Aorta (tissue), 5 donors: ENCODE measurements around the gene MINDY1. TPM values are rescaled to one million over a fixed set of nuclear protein-coding genes. Genes with fewer than 3 reads are reported as not detected.
A peak's percentile ranks its signal among the peaks of the same experiment; 100 is the strongest.

Experiments used
- ATAC-seq: fragments of 200-7000 bp; cut with Tn5 transposase; one replicate; pipeline ENCODE4 v1.9.1; 2022; ENCODE audit warnings: moderate library complexity; ENCODE audit not compliant: low FRiP score
- DNase-seq, 2 donors: peaks; one replicate each; pipeline ENCODE4 v3.0.0-alpha.2; 2020
- H3K27ac ChIP-seq, 2 donors: one replicate each; pipeline ENCODE4 v1.5.1; 2013; ENCODE audit warnings: low read length in 2 of 2, mild to moderate bottlenecking in 2 of 2, moderate library complexity in 2 of 2, control low read depth in 1 of 2, inconsistent platforms in 1 of 2, low read depth in 1 of 2
- H3K27me3 ChIP-seq, 2 donors: one replicate each; pipeline ENCODE4 v1.6.1; 2013; ENCODE audit warnings: control low read depth in 1 of 2, low read length in 1 of 2, mild to moderate bottlenecking in 1 of 2, moderate library complexity in 1 of 2; ENCODE audit not compliant: insufficient read depth in 2 of 2, control insufficient read depth in 1 of 2
- H3K36me3 ChIP-seq, 2 donors: one replicate each; pipeline ENCODE4 v1.6.1; 2013; ENCODE audit warnings: control low read depth in 1 of 2, low read length in 1 of 2, mild to moderate bottlenecking in 1 of 2; ENCODE audit not compliant: insufficient read depth in 2 of 2, control insufficient read depth in 1 of 2
- H3K4me1 ChIP-seq, 2 donors: one replicate each; pipeline ENCODE4 v1.6.1; 2013; ENCODE audit warnings: low read length in 2 of 2, control low read depth in 1 of 2, mild to moderate bottlenecking in 1 of 2, moderate library complexity in 1 of 2; ENCODE audit not compliant: insufficient read depth in 2 of 2, control insufficient read depth in 1 of 2
- H3K4me3 ChIP-seq, 2 donors: one replicate each; pipeline ENCODE4 v1.5.1; 2013; ENCODE audit warnings: low read length in 2 of 2, control low read depth in 1 of 2, mild to moderate bottlenecking in 1 of 2
- H3K9me3 ChIP-seq: one replicate; pipeline ENCODE4 v1.6.1; 2013; ENCODE audit warnings: mild to moderate bottlenecking, low read length; ENCODE audit not compliant: control insufficient read depth
- WGBS, 2 donors: extraction: QIAGEN DNeasy Blood & Tissue Kit; methylation state at CpG; one replicate each; pipeline ENCODE4 v1.1.7; 2013; 5-methylcytosine and 5-hydroxymethylcytosine counted together
- intact Hi-C, 2 donors: fragments of 100-400 bp; cut with DNase I; formaldehyde crosslinking; loops; one replicate each; pipeline versions ENCODE4 v1.14.2 to v1.15.0; 2022
- polyA plus RNA-seq, 2 donors: library from polyadenylated mRNA; stranded (reverse); fragments of 200-250 nt; gene quantifications; one replicate each; pipeline ENCODE4 v1.2.3, GENCODE V29; 2013
- total RNA-seq, 2 donors: library from RNA; stranded (reverse); fragmentation: NEBNext Ultra II Directional; extraction: Animal tissue kit (Norgen Biotek cat#: 25700); gene quantifications; one replicate each; pipeline ENCODE4 v1.2.1, GENCODE V29; 2021
- donor health status: healthy with polysubstance abuse.
- donor health status: Bipolar disorder and iron deficiency.
- donor health status: DM: no; HTN: no; CAD: no.
- donor health status: DM: no; HTN: no; CAD: no.
- donor health status: DM: yes; HTN: yes; CAD: no.

MINDY1 gene
- total and polyA plus RNA-seq, 4 donors: 8.9 to 26.0 (median 18.9) TPM

- ATAC-seq (peak; percentile 97), DNase-seq (peak; percentile 99 to 100)
- no peaks in the 10 kb centered on the region for H3K36me3 ChIP-seq
- no peaks in the 10 kb centered on the region for H3K27me3 ChIP-seq
- H3K4me3 ChIP-seq: peak within 1 kb of the TSS; percentile 27 to 42
- peak within 1 kb of the TSS in 1 of 2 donors; percentile 90 for H3K27ac ChIP-seq
- peaks cover 0 to 4% of the 10 kb centered on the region in 2 donors for H3K4me1 ChIP-seq
- WGBS, 2 donors: 0 to 1% methylated on average over 67 to 69 of the region's 69 CpGs
- intact Hi-C loops: loop anchor here in 1 of 2 donors (5.0 kb wide), 2 partner anchors 36 to 49 kb away; partner anchors contain the start of genes CDC42SE1 and CERS2
- no peaks in the 10 kb centered on the region for H3K9me3 ChIP-seq
Measured at GRCh38 chr1:151008244-151009205, 1.8 kb upstream of the MINDY1 start, which contains the start of gene PRUNE1. Gene PRUNE1, plus strand, starts transcription at chr1:151008449. Its CDS starts 184 bp downstream, at chr1:151008633.

- intact Hi-C loops: loop anchor here in 1 of 2 donors (5.0 kb wide), 2 partner anchors 36 to 49 kb away; partner anchors contain the start of genes CDC42SE1 and CERS2
- no peak overlapping the region for H3K4me3 ChIP-seq
- ATAC-seq: no peak
Measured at GRCh38 chr1:151007853-151008243, 1.1 kb upstream of the MINDY1 start.

GRCh38 chr1:151005729-151006319 lies 878 bp downstream of the MINDY1 start:
- H3K27me3 ChIP-seq: no peaks in the 10 kb centered on the region
- no peaks in the 10 kb centered on the region for H3K36me3 ChIP-seq
- 1% methylated on average over 4 of the region's 4 CpGs for WGBS, 2 donors
- intact Hi-C loops: loop anchor here in 1 of 2 donors (5.0 kb wide), 2 partner anchors 34 to 51 kb away; partner anchors contain the start of genes CDC42SE1 and CERS2
- H3K9me3 ChIP-seq: no peaks in the 10 kb centered on the region
- ATAC-seq (no peak), DNase-seq (no peak)
- peak overlapping the region in 1 of 2 donors; percentile 29 for H3K27ac ChIP-seq
- peaks cover 0 to 2% of the 10 kb centered on the region in 2 donors for H3K4me1 ChIP-seq
- peak overlapping the region; percentile 78 to 88 for H3K4me3 ChIP-seq

More at GRCh38 chr1:151007853-151008243, 1.1 kb upstream of the MINDY1 start:
- H3K36me3 ChIP-seq: no peaks in the 10 kb centered on the region
- WGBS, 2 donors: 5 to 8% methylated on average over 4 of the region's 4 CpGs
- no peak for DNase-seq
- peaks cover 0 to 2% of the 10 kb centered on the region in 2 donors for H3K4me1 ChIP-seq
- H3K27me3 ChIP-seq: no peaks in the 10 kb centered on the region
- H3K27ac ChIP-seq: peak overlapping the region in 1 of 2 donors; percentile 90
- H3K9me3 ChIP-seq: no peaks in the 10 kb centered on the region

- Histone ChIP-seq H3K4me1 (peaks cover 0 to 2% of the 10 kb centered on the region in 2 donors), H3K4me3 (no peak overlapping the region)
- no peak for ATAC-seq
Measured at GRCh38 chr1:151003180-151003579, 3.5 kb downstream of the MINDY1 start.

GRCh38 chr1:151002611-151003010 lies 4.1 kb downstream of the MINDY1 start:
- H3K27me3 ChIP-seq: no peaks in the 10 kb centered on the region
- WGBS, 2 donors: 17 to 29% methylated on average over 2 of the region's 2 CpGs
- H3K4me3 ChIP-seq: no peak overlapping the region
- H3K4me1 ChIP-seq: peaks cover 0 to 2% of the 10 kb centered on the region in 2 donors
- no peak overlapping the region for H3K27ac ChIP-seq
- DNase-seq (no peak), ATAC-seq (no peak)
- no peaks in the 10 kb centered on the region for H3K9me3 ChIP-seq
- peaks cover 0 to 5% of the 10 kb centered on the region in 2 donors for H3K36me3 ChIP-seq
- intact Hi-C loops: loop anchor here in 1 of 2 donors (1.0 kb wide), 1 partner anchor 19 kb away; no protein-coding TSS in a partner anchor

More at GRCh38 chr1:151003180-151003579, 3.5 kb downstream of the MINDY1 start:
- Histone ChIP-seq H3K27me3 (no peaks in the 10 kb centered on the region), H3K9me3 (no peaks in the 10 kb centered on the region), H3K36me3 (no peaks in the 10 kb centered on the region), H3K27ac (no peak overlapping the region)
- intact Hi-C loops: no loop called here
- no peak for DNase-seq

- H3K9me3 ChIP-seq: no peaks in the 10 kb centered on the region
- no peak overlapping the region for H3K27ac ChIP-seq
- H3K36me3 ChIP-seq: peaks cover 0 to 7% of the 10 kb centered on the region in 2 donors
- 75 to 83% methylated on average over 3 of the region's 3 CpGs for WGBS, 2 donors
- no peak overlapping the region for H3K4me3 ChIP-seq
- no peak for DNase-seq
- intact Hi-C loops: loop anchor here in 1 of 2 donors (1.0 kb wide), 1 partner anchor 19 kb away; no protein-coding TSS in a partner anchor
- no peak for ATAC-seq
- no peaks in the 10 kb centered on the region for H3K27me3 ChIP-seq
- peaks cover 0 to 2% of the 10 kb centered on the region in 2 donors for H3K4me1 ChIP-seq
Measured at GRCh38 chr1:151002051-151002450, 4.7 kb downstream of the MINDY1 start.

GRCh38 chr1:151001602-151002001 lies 5.1 kb downstream of the MINDY1 start:
- Histone ChIP-seq H3K36me3 (peaks cover 0 to 7% of the 10 kb centered on the region in 2 donors), H3K4me1 (peaks cover 0 to 2% of the 10 kb centered on the region in 2 donors), H3K27me3 (no peaks in the 10 kb centered on the region), H3K4me3 (no peak overlapping the region), H3K27ac (no peak overlapping the region), H3K9me3 (no peaks in the 10 kb centered on the region)
- ATAC-seq (no peak), DNase-seq (no peak)
- intact Hi-C loops: loop anchor here in 1 of 2 donors (1.0 kb wide), 1 partner anchor 18 kb away; no protein-coding TSS in a partner anchor
- WGBS, 2 donors: 83% methylated on average over 4 of the region's 4 CpGs

GRCh38 chr1:151000408-151000807 lies 6.3 kb downstream of the MINDY1 start:
- Histone ChIP-seq H3K27ac (no peak overlapping the region), H3K36me3 (peaks cover 0 to 7% of the 10 kb centered on the region in 2 donors), H3K9me3 (no peaks in the 10 kb centered on the region), H3K27me3 (no peaks in the 10 kb centered on the region), H3K4me3 (no peak overlapping the region), H3K4me1 (no peaks in the 10 kb centered on the region)
- ATAC-seq (no peak), DNase-seq (no peak)
- intact Hi-C loops: no loop called here
- WGBS, 2 donors: 92 to 95% methylated on average over 3 of the region's 3 CpGs
